Body of pancreas (tissue), 4 donors: Measurements from ENCODE around the gene ATG4B.

Experiments used
- CTCF ChIP-seq, 7 experiments: fragments of 450-650 bp in 4 of 7; fragments of 200-600 bp in 3 of 7; sonication (generic) in 3 of 7; IDR thresholded peaks; one replicate each; pipeline ENCODE4 v1.5.1; 2016 to 2019; ENCODE audit warnings: antibody characterized with exemption in 7 of 7
- POLR2A ChIP-seq, 3 donors: fragments of 450-650 bp; IDR thresholded peaks; one replicate each; pipeline ENCODE4 v1.6.1; 2016; ENCODE audit warnings: antibody characterized with exemption in 3 of 3, mild to moderate bottlenecking in 2 of 3

GRCh38 chr2:241680044-241680443 lies 42.6 kb downstream of the ATG4B start:
- no peak for TF ChIP-seq CTCF (IDR thresholded peaks at IDR 0.05)
- TF ChIP-seq POLR2A (IDR thresholded peaks at IDR 0.05), result no peak
